Suprapubic skin (tissue), 4 donors: ENCODE data around the gene SNX1. TPM values are rescaled to one million over a fixed set of nuclear protein-coding genes. Genes with fewer than 3 reads are reported as not detected.

ENCODE experiments used
- DNase-seq, 2 donors: peaks; one replicate each; pipeline ENCODE4 v3.0.0-alpha.2; 2019; ENCODE audit warnings: low spot score in 2 of 2
- H3K27ac ChIP-seq: fragments of 200-600 bp; sonication (generic); one replicate; pipeline ENCODE4 v1.5.1; 2019
- H3K27me3 ChIP-seq: fragments of 200-600 bp; sonication (generic); one replicate; pipeline ENCODE4 v1.5.1; 2019
- H3K36me3 ChIP-seq: fragments of 200-600 bp; sonication (generic); one replicate; pipeline ENCODE4 v1.5.1; 2019
- H3K4me1 ChIP-seq: fragments of 200-600 bp; sonication (generic); one replicate; pipeline ENCODE4 v1.5.1; 2019
- H3K4me3 ChIP-seq: fragments of 200-600 bp; sonication (generic); one replicate; pipeline ENCODE4 v1.5.1; 2019; ENCODE audit warnings: mild to moderate bottlenecking
- H3K9me3 ChIP-seq: fragments of 200-600 bp; sonication (generic); one replicate; pipeline ENCODE4 v1.5.1; 2019
- CTCF ChIP-seq, 2 donors: fragments of 200-600 bp in 1 of 2; fragments of 450-650 bp in 1 of 2; sonication (generic) in 1 of 2; IDR thresholded peaks; one replicate each; pipeline ENCODE4 v1.5.1; 2016 to 2019; ENCODE audit warnings: antibody characterized with exemption in 2 of 2, mild to moderate bottlenecking in 1 of 2, moderate library complexity in 1 of 2
- EP300 ChIP-seq: sonication (generic); formaldehyde crosslinking; IDR thresholded peaks from one replicate; pipeline ENCODE4 v1.6.1; 2017; ENCODE audit warnings: antibody characterized with exemption
- POLR2A ChIP-seq, 2 donors: fragments of 450-650 bp; IDR thresholded peaks; one replicate each; pipeline ENCODE4 v1.6.1; 2017; ENCODE audit warnings: antibody characterized with exemption in 2 of 2, mild to moderate bottlenecking in 2 of 2, moderate library complexity in 2 of 2
- POLR2AphosphoS5 ChIP-seq, 3 donors: sonication (generic); formaldehyde crosslinking; IDR thresholded peaks; one replicate each; pipeline ENCODE4 v1.6.1; 2017; ENCODE audit warnings: antibody characterized with exemption in 3 of 3
- WGBS: methylation state at CpG from one replicate; pipeline ENCODE4 v1.1.5; 2018; 5-methylcytosine and 5-hydroxymethylcytosine counted together
- total RNA-seq, 4 donors: library from RNA; depleted of rRNA; stranded (reverse); fragments of >200 nt; gene quantifications; one replicate each; pipeline ENCODE4 v1.1.0, GENCODE V29; 2016

SNX1 gene
- total RNA-seq, 4 donors from 2014 or later: 56.4 to 96.6 (median 68.6) TPM

DNA sequence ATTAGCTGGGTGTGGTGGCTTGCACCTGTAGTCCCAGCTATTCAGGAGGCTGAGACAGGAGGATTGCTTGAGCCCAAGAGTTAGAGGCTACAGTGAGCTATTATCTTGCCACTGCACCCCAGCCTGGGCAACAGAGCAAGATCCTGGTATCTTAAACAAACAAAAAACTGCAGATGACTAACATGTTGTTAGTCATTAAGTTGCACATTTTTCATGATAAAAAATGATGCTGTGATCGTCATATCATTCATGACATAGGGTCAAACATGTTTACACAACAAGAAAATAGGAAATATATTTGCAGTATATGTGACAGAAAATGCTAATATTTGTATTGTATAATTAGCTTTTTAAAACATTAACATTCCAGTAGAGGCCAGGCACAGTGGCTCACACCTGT, 29.3 kb upstream of the SNX1 start:
- 70% methylated on average over 1 of the region's 1 CpG for WGBS
- H3K27ac ChIP-seq: no peak overlapping the region
- H3K4me3 ChIP-seq: no peak overlapping the region
- H3K4me1 ChIP-seq: peaks cover 26% of the 10 kb centered on the region
- no peak for DNase-seq
- no peak for TF ChIP-seq CTCF (IDR thresholded peaks at IDR 0.05)
- TF ChIP-seq POLR2A (IDR thresholded peaks at IDR 0.05): no peak
- TF ChIP-seq EP300: no peak
- TF ChIP-seq POLR2AphosphoS5 (IDR thresholded peaks at IDR 0.05): no peak
- H3K9me3 ChIP-seq: no peaks in the 10 kb centered on the region
- no peaks in the 10 kb centered on the region for H3K27me3 ChIP-seq
- H3K36me3 ChIP-seq: peaks cover 1% of the 10 kb centered on the region

- no peaks in the 10 kb centered on the region for H3K9me3 ChIP-seq
- WGBS: 17% methylated on average over 11 of the region's 11 CpGs
- peak; percentile 71 to 83 for TF ChIP-seq CTCF (IDR thresholded peaks at IDR 0.05)
- TF ChIP-seq POLR2AphosphoS5 (IDR thresholded peaks at IDR 0.05): no peak
Measured at GRCh38 chr15:64067564-64068030, 28.2 kb upstream of the SNX1 start.

GRCh38 chr15:64068133-64068532, 27.6 kb upstream of the SNX1 start:
- Histone ChIP-seq H3K4me1 (peaks cover 34% of the 10 kb centered on the region), H3K4me3 (no peak overlapping the region), H3K27me3 (no peaks in the 10 kb centered on the region), H3K36me3 (peaks cover 7% of the 10 kb centered on the region), H3K27ac (no peak overlapping the region), H3K9me3 (no peaks in the 10 kb centered on the region)
- TF ChIP-seq EP300: no peak
- no peak for TF ChIP-seq POLR2AphosphoS5 (IDR thresholded peaks at IDR 0.05)
- no peak for TF ChIP-seq CTCF (IDR thresholded peaks at IDR 0.05)
- no peak for TF ChIP-seq POLR2A (IDR thresholded peaks at IDR 0.05)
- DNase-seq: no peak
- 63% methylated on average over 4 of the region's 4 CpGs for WGBS

More at GRCh38 chr15:64067564-64068030, 28.2 kb upstream of the SNX1 start:
- H3K27ac ChIP-seq: no peak overlapping the region
- DNase-seq: peak in 1 of 2 donors; percentile 84
- H3K36me3 ChIP-seq: peaks cover 7% of the 10 kb centered on the region
- no peaks in the 10 kb centered on the region for H3K27me3 ChIP-seq
- peaks cover 34% of the 10 kb centered on the region for H3K4me1 ChIP-seq
- no peak overlapping the region for H3K4me3 ChIP-seq

GRCh38 chr15:64070106-64070505, 25.7 kb upstream of the SNX1 start:
- Histone ChIP-seq H3K4me1 (peaks cover 34% of the 10 kb centered on the region), H3K36me3 (peaks cover 21% of the 10 kb centered on the region), H3K27me3 (no peaks in the 10 kb centered on the region), H3K27ac (peak overlapping the region; percentile 71), H3K4me3 (no peak overlapping the region), H3K9me3 (no peaks in the 10 kb centered on the region)
- no peak for DNase-seq
- WGBS: 95% methylated on average over 3 of the region's 3 CpGs
- TF ChIP-seq POLR2A (IDR thresholded peaks at IDR 0.05): no peak
- no peak for TF ChIP-seq POLR2AphosphoS5 (IDR thresholded peaks at IDR 0.05)
- no peak for TF ChIP-seq CTCF (IDR thresholded peaks at IDR 0.05)
- TF ChIP-seq EP300: no peak

DNA sequence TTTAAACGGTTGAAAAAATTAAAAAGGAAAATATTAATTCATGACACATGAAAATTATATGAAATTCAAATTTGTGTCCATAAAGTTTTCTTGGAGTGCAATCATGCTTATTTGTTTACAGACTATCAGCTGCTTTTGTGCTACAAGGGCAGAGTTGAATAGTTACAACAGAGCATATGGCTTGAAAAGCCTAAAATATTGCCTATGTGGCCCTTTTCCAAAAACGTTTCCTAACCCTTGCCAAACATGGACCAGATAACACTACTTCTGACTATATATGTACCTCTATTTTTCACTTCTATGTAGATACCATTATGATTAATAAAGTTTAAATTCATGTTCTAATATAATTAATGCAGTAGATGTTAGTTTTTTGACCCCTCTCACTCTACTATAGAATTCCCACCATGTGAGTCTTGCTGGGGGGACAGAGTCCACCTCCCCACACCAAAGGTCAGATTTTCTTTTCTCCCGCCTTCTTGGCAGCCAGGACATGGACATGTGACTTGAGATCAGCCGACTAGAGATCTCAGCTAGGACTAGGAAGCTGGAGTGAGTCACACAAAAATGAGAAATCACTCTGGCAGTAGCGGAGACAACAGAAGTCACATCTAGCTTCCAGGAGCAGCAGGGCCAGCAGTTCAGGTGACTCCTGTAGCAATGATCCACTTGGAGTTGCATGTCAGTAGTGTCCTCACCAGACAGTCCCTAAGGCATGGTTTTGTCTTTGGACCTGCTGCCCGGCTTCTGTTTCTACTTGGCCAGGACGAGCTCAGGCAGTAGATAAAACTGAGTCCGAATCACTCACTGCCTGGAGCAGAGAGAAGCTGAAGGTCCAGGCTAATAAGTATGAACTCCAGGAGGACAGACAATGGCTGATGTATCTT, 24.6 kb upstream of the SNX1 start:
- H3K9me3 ChIP-seq: no peaks in the 10 kb centered on the region
- peak in 1 of 2 donors; percentile 85 for DNase-seq
- TF ChIP-seq EP300 (no peak), POLR2A (IDR thresholded peaks at IDR 0.05) (no peak), POLR2AphosphoS5 (IDR thresholded peaks at IDR 0.05) (peak in 1 of 3 donors; percentile 40), CTCF (IDR thresholded peaks at IDR 0.05) (no peak)
- peaks cover 34% of the 10 kb centered on the region for H3K4me1 ChIP-seq
- H3K4me3 ChIP-seq: no peak overlapping the region
- H3K27me3 ChIP-seq: no peaks in the 10 kb centered on the region
- 55% methylated on average over 8 of the region's 8 CpGs for WGBS
- peaks cover 22% of the 10 kb centered on the region for H3K36me3 ChIP-seq
- peak overlapping the region; percentile 71 for H3K27ac ChIP-seq
